Measurements from ENCODE around the gene IRF9. TPM values are rescaled to one million over a fixed set of nuclear protein-coding genes. Genes with fewer than 3 reads are reported as not detected.

IRF9 gene
- total and polyA plus RNA-seq, 2 of the 13 experiments (the other 11 are each of a cell fraction or from before 2014, with no cell fraction given), result 14.9 to 49.7 TPM

- TF ChIP-seq HNF1B (CRISPR knock-in tag; IDR thresholded peaks at IDR 0.05) (no peak), ZBTB49 (CRISPR knock-in tag; IDR thresholded peaks at IDR 0.05; ENCODE audit: borderline replicate concordance) (no peak; the same call in 1 of the 2 replicates), MIER2 (CRISPR knock-in tag; IDR thresholded peaks at IDR 0.05) (peak; percentile 25; the same call in 1 of the 2 replicates), HDAC2 (CRISPR knock-in tag; IDR thresholded peaks at IDR 0.05) (no peak; the same call in 1 of the 2 replicates), ZNF7 (CRISPR knock-in tag; IDR thresholded peaks at IDR 0.05) (peak; percentile 56; the same call in 1 of the 2 replicates), TP53 (CRISPR knock-in tag; conservative IDR thresholded peaks at IDR 0.05) (peak; percentile 77), ZNF20 (CRISPR knock-in tag; IDR thresholded peaks at IDR 0.05) (no peak), U2AF1 (optimal IDR thresholded peaks at IDR 0.05; ENCODE audit: low read depth, low read length) (peak; percentile 83), ZFP1 (CRISPR knock-in tag; IDR thresholded peaks at IDR 0.05) (no peak), PAWR (CRISPR knock-in tag; IDR thresholded peaks at IDR 0.05; ENCODE audit: borderline replicate concordance) (peak; percentile 5; the same call in 1 of the 2 replicates)
- TF ChIP-seq, protein P1, sequence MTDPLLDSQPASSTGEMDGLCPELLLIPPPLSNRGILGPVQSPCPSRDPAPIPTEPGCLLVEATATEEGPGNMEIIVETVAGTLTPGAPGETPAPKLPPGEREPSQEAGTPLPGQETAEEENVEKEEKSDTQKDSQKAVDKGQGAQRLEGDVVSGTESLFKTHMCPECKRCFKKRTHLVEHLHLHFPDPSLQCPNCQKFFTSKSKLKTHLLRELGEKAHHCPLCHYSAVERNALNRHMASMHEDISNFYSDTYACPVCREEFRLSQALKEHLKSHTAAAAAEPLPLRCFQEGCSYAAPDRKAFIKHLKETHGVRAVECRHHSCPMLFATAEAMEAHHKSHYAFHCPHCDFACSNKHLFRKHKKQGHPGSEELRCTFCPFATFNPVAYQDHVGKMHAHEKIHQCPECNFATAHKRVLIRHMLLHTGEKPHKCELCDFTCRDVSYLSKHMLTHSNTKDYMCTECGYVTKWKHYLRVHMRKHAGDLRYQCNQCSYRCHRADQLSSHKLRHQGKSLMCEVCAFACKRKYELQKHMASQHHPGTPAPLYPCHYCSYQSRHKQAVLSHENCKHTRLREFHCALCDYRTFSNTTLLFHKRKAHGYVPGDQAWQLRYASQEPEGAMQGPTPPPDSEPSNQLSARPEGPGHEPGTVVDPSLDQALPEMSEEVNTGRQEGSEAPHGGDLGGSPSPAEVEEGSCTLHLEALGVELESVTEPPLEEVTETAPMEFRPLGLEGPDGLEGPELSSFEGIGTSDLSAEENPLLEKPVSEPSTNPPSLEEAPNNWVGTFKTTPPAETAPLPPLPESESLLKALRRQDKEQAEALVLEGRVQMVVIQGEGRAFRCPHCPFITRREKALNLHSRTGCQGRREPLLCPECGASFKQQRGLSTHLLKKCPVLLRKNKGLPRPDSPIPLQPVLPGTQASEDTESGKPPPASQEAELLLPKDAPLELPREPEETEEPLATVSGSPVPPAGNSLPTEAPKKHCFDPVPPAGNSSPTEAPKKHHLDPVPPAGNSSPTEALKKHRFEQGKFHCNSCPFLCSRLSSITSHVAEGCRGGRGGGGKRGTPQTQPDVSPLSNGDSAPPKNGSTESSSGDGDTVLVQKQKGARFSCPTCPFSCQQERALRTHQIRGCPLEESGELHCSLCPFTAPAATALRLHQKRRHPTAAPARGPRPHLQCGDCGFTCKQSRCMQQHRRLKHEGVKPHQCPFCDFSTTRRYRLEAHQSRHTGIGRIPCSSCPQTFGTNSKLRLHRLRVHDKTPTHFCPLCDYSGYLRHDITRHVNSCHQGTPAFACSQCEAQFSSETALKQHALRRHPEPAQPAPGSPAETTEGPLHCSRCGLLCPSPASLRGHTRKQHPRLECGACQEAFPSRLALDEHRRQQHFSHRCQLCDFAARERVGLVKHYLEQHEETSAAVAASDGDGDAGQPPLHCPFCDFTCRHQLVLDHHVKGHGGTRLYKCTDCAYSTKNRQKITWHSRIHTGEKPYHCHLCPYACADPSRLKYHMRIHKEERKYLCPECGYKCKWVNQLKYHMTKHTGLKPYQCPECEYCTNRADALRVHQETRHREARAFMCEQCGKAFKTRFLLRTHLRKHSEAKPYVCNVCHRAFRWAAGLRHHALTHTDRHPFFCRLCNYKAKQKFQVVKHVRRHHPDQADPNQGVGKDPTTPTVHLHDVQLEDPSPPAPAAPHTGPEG (CRISPR knock-in tag; IDR thresholded peaks at IDR 0.05), result no peak; the same call in 1 of the 2 replicates
- TF ChIP-seq, protein P2, sequence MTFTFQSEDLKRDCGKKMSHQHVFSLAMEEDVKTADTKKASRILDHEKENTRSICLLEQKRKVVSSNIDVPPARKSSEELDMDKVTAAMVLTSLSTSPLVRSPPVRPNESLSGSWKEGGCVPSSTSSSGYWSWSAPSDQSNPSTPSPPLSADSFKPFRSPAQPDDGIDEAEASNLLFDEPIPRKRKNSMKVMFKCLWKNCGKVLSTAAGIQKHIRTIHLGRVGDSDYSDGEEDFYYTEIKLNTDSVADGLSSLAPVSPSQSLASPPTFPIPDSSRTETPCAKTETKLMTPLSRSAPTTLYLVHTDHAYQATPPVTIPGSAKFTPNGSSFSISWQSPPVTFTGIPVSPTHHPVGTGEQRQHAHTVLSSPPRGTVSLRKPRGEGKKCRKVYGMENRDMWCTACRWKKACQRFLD (CRISPR knock-in tag; IDR thresholded peaks at IDR 0.05; ENCODE audit: borderline replicate concordance), result peak; percentile 77; the same call in 1 of the 2 replicates
- TF ChIP-seq, protein P3, sequence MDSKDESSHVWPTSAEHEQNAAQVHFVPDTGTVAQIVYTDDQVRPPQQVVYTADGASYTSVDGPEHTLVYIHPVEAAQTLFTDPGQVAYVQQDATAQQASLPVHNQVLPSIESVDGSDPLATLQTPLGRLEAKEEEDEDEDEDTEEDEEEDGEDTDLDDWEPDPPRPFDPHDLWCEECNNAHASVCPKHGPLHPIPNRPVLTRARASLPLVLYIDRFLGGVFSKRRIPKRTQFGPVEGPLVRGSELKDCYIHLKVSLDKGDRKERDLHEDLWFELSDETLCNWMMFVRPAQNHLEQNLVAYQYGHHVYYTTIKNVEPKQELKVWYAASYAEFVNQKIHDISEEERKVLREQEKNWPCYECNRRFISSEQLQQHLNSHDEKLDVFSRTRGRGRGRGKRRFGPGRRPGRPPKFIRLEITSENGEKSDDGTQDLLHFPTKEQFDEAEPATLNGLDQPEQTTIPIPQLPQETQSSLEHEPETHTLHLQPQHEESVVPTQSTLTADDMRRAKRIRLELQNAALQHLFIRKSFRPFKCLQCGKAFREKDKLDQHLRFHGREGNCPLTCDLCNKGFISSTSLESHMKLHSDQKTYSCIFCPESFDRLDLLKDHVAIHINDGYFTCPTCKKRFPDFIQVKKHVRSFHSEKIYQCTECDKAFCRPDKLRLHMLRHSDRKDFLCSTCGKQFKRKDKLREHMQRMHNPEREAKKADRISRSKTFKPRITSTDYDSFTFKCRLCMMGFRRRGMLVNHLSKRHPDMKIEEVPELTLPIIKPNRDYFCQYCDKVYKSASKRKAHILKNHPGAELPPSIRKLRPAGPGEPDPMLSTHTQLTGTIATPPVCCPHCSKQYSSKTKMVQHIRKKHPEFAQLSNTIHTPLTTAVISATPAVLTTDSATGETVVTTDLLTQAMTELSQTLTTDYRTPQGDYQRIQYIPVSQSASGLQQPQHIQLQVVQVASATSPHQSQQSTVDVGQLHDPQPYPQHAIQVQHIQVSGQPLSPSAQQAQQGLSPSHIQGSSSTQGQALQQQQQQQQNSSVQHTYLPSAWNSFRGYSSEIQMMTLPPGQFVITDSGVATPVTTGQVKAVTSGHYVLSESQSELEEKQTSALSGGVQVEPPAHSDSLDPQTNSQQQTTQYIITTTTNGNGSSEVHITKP (CRISPR knock-in tag; IDR thresholded peaks at IDR 0.05; ENCODE audit: low read depth), result no peak
Observed at GRCh38 chr14:24146978-24147760, 13.9 kb upstream of the IRF9 start, which contains the start of gene RNF31 (continued).

Measured in HepG2 (cell line).